Measurements from ENCODE around the gene DENND2D.

The DENND2D gene

GRCh38 chr1:111199881-111200801 lies at the start of gene DENND2D:
Gene DENND2D (minus strand): TSS chr1:111200646. CDS start chr1:111200459, 187 bp downstream.
- DNase-seq: no peak

- no peak for DNase-seq
These were observed 49.5 kb upstream of the DENND2D start for GRCh38 chr1:111249960-111250359.

GRCh38 chr1:111247125-111247838 lies 46.8 kb upstream of the DENND2D start:
- no peak for DNase-seq

- DNase-seq: no peak
These were observed 42.5 kb upstream of the DENND2D start for GRCh38 chr1:111242805-111243523.

- no peak for DNase-seq
These were observed 41.4 kb upstream of the DENND2D start for GRCh38 chr1:111241797-111242196.

- DNase-seq: no peak
These were observed 37.8 kb upstream of the DENND2D start for GRCh38 chr1:111238056-111238795.

- no peak for DNase-seq
These were observed 36.4 kb upstream of the DENND2D start for GRCh38 chr1:111236806-111237205.

- DNase-seq: no peak
These were observed 35.9 kb upstream of the DENND2D start for GRCh38 chr1:111236379-111236778.

- DNase-seq: no peak
These were observed 34.4 kb upstream of the DENND2D start for GRCh38 chr1:111234866-111235265.

- DNase-seq: no peak
These were observed 33.8 kb upstream of the DENND2D start for GRCh38 chr1:111234258-111234657.

- DNase-seq: no peak
These were observed 31.7 kb upstream of the DENND2D start for GRCh38 chr1:111232134-111232533.

- DNase-seq: no peak
These were observed 28.3 kb upstream of the DENND2D start for GRCh38 chr1:111228748-111229126.

- DNase-seq: no peak
These were observed 27.7 kb upstream of the DENND2D start for GRCh38 chr1:111227851-111228747.

GRCh38 chr1:111227434-111227833 lies 27.0 kb upstream of the DENND2D start, which contains the start of gene CHI3L2:
Gene CHI3L2 (plus strand): TSS chr1:111227713. CDS start chr1:111227730, 17 bp downstream.
- no peak for DNase-seq

GRCh38 chr1:111225717-111226400 lies 25.4 kb upstream of the DENND2D start:
- DNase-seq: no peak

GRCh38 chr1:111225091-111225490 lies 24.6 kb upstream of the DENND2D start:
- no peak for DNase-seq

- DNase-seq: no peak
These were observed 22.8 kb upstream of the DENND2D start for GRCh38 chr1:111223126-111223685.

GRCh38 chr1:111222308-111223125 lies 22.1 kb upstream of the DENND2D start:
- peak; percentile 61 for DNase-seq

- DNase-seq: no peak
These were observed 21.3 kb upstream of the DENND2D start for GRCh38 chr1:111221633-111222291.

All from right hindlimb (tissue), 1 donor.